Measurements from ENCODE around the gene DCBLD2.

- TF ChIP-seq CTCF (IDR thresholded peaks at IDR 0.05) (no peak), PBX3 (IDR thresholded peaks at IDR 0.05) (no peak), USF2 (IDR thresholded peaks at IDR 0.05; ENCODE audit: borderline replicate concordance, low read depth, low read length) (no peak), MAX (IDR thresholded peaks at IDR 0.05; ENCODE audit: low read depth) (no peak), RFX5 (IDR thresholded peaks at IDR 0.05; ENCODE audit: low read length) (no peak), MXI1 (IDR thresholded peaks at IDR 0.05; ENCODE audit: low read depth, low read length) (no peak), ELF1 (IDR thresholded peaks at IDR 0.05) (no peak), EZH2phosphoT487 (IDR thresholded peaks at IDR 0.05; ENCODE audit: borderline replicate concordance, low read depth) (no peak), RAD21 (IDR thresholded peaks at IDR 0.05; ENCODE audit: low read length) (no peak), POLR2AphosphoS5 (IDR thresholded peaks at IDR 0.05; ENCODE audit: low read depth, low read length) (no peak)
Observed at GRCh38 chr3:98763819-98764418, 137.6 kb downstream of the DCBLD2 start.
